HG02973 (cell line): ENCODE data around the gene HRH2.

Source experiments
- ATAC-seq: cut with Tn5 transposase; IDR thresholded peaks from one replicate; pipeline ENCODE4 v1.9.1; 2021; ENCODE audit warnings: moderate library complexity; ENCODE audit not compliant: unreplicated experiment

HRH2 gene

GRCh38 chr5:175692235-175692995 is 34.5 kb downstream of the HRH2 start:
- no peak for ATAC-seq

- no peak for ATAC-seq
Observed at GRCh38 chr5:175692996-175693710, 35.3 kb downstream of the HRH2 start.

DNA sequence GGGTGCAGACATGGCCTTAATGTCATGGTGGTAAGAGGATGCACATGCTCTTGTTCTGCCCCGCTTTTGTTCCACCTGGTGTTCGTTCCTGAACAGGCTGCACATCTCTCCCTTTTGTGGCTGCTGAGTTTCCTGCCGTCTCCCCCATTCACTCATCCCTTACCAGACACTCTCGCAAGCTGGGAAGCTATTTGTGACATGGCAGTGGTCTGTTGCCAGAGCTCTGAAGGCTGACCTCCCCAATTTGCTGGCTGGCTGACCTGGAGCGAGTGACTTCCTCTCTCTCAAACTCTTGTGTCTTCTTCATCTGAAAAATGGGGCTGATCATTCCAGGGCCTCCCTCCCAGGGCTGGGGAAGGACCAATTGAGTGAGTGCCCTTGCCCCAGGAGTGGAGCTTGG is 35.9 kb downstream of the HRH2 start:
- no peak for ATAC-seq

DNA sequence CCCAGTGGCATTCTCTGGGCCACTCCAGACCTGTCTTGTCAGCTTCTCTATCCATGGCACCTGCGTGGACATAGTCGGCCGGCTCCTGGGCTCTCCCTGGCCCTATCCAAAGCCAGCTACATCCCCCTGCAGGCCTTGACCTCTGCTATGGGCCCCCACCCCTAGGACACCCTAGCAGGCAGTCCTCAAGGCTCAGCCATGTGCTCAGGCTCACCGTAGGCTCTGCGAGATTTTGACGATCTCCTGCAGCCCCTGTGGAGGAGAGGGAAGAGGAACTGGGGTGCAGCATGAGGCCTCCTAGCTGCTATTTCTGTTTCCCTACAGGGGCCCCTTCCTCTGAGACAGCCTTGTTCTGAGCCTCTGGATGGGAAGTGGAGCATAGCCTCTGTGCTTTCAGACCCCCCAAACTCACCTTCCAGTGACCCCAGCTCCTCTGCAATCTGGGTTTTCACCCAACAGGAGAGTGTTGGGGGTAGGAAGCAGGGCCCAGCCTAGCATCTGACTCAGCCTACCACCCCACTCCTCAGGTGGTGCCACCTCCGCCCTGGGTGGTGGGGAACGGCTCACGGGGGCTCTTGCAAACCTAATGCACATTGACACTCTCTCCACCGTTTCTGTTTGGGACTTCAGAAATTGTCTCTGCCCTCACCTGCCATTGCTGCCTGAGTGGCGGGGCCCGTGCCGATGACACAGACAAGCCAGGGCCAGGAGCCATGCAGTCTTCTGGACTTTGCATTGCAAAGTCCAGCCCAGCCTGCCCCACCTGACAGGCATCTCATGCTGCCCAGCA is 36.7 kb downstream of the HRH2 start:
- ATAC-seq, result no peak

- ATAC-seq, result no peak
Observed at GRCh38 chr5:175695161-175696126, 37.6 kb downstream of the HRH2 start.

- no peak for ATAC-seq
Observed at GRCh38 chr5:175696139-175696854, 38.4 kb downstream of the HRH2 start.

DNA sequence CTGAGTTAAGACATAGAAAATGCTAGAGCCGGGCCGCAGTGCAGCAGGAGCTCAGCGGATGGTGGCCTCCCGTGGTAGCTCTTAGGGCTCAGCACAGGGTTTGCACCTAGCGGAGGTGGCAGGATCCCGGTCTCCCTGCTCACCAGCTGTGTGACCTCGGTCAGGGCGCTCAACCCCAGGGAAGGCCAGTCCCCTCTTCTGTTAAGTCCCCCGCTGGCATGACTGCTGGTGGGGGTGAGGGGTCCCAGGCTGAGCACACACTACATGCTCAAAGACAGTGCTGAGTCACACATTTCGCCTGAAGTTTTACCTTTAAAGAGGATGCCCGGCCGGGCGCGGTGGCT is 39.0 kb downstream of the HRH2 start:
- ATAC-seq, result no peak

GRCh38 chr5:175697846-175698245 is 40.0 kb downstream of the HRH2 start:
- ATAC-seq, result no peak

DNA sequence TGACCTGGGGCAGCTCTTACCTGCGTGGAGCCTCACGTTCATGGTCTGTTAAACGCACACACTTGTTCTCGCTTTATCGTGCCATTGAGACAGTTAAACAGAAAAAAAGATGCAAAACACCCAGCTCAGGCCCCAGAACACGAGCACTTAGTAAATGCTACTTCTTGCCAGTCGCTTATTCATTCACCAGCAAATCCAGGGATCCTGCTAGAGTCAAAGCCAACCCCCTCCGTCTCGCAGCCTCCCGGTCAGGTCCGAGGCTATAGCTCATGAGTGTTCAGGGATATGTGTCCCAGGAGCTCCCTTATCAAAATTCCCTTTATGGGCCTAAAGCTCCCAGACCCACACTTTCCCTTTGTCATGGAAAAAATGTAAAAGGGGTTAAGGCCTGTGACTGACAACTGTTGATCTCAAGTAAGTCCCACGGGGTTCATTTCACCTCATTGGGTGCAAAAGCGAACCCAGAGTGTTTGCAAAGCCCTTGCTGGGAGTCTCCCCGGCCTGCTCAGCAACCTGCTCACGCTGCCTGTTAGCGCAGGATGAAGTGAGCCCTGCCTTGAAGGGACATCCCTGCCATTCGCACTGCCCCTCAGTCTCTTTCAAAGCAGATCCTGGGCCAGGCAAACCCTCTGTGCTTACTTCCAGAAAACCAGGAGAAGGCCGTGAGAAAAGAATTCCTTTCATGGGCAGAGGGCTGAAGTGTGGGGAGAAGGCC is 40.7 kb downstream of the HRH2 start:
- ATAC-seq, result no peak

- no peak for ATAC-seq
Observed at GRCh38 chr5:175700991-175701390, 43.1 kb downstream of the HRH2 start.

- no peak for ATAC-seq
Observed at GRCh38 chr5:175701797-175702196, 43.9 kb downstream of the HRH2 start.

DNA sequence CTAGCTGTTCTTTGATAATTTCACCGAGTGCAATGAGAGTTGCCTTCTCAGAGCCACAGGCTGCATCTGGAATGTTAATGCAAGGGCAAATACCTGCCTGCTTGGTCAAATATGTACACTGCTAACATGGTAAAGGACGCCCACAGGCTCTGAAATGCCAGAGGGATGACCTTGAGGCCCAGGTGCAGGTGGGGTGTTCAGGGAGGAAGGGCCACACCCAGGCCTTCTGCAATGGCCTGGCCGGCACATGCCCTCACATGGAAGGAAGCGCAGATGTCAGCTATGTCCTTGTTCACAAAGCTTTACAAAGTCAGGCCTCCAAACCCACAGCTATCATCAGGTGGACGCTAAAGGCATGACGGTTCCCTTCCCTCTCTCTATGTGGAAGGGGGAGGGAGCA is 48.6 kb downstream of the HRH2 start:
- no peak for ATAC-seq

DNA sequence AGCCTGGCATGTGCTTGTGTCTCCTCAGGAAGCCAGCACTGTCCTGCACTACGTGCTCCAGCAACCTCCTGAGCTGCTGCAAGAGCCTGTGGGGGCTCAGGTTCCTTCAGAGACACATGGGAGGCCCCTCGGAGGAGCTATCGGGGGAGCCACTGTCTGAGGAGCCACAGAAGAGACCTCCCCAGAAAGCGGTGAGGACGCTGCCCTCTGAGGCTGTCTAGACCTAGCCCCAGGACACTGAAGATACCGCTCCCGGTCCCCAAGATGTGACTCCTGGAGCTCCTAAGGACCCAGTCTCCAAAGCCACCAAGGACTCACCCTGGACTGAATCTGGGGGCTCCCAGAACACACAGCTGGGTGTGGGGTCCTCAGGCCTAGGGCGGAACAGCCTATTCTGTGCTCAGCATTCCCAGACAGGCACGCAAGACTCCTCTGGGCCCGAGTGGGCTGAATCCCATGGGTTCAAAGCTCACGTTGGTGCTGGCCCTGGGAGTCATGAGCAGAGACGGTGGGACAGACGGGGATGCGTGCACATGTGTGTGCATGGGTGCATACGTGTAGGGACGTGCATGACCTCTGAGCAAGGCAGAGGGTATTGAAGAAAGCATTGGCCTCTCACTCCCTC is 50.0 kb downstream of the HRH2 start:
- no peak for ATAC-seq

DNA sequence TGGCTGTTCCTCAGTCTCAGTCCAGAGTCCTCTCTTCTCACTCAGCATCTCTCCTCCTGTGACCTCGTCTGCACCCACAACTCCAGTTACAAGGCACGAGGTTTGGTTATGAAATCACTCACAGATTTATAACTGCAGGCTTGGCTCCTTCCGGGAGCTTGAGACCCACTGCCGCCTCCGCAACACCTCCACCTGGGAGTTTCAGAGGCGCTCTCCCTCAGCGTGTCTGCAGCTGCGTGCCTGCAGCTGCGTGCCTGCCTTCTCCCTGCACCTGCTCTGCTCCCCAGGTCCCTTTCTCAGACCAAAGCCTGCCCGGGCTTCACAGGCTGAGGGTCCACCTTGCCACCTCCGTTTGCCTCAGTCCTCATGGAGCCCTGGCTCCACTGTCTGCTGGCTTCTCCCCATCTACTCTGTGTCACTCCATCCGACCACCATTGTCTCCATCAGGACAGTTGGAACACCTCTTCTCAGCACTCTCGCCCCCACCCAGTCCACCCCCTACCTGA is 51.5 kb downstream of the HRH2 start:
- ATAC-seq, result no peak

GRCh38 chr5:175710326-175710725 is 52.5 kb downstream of the HRH2 start:
- no peak for ATAC-seq

GRCh38 chr5:175711031-175711430 is 53.2 kb downstream of the HRH2 start:
- ATAC-seq, result no peak

- no peak for ATAC-seq
Observed at GRCh38 chr5:175711472-175712312, 53.8 kb downstream of the HRH2 start.

GRCh38 chr5:175712313-175712680 is 54.4 kb downstream of the HRH2 start:
- ATAC-seq, result no peak
